Ectodermal cell (in vitro differentiated cells): ENCODE measurements around the gene EGFL8.
"Not testable (repeated sequence)": the region's sequence is repeated elsewhere in the genome, so short reads cannot be mapped to it uniquely, and the experiment has no call there.

Experiments used
- H3K27ac ChIP-seq: 2 replicates; pipeline ENCODE4 v1.7.0; 2013; ENCODE audit warnings: mild to moderate bottlenecking, low read depth, low read length; ENCODE audit not compliant: insufficient read depth, poor library complexity, severe bottlenecking
- H3K27me3 ChIP-seq: 2 replicates; pipeline ENCODE4 v1.7.0; 2013; ENCODE audit warnings: mild to moderate bottlenecking, low read length; ENCODE audit not compliant: insufficient read depth, control insufficient read depth, poor library complexity, severe bottlenecking
- H3K36me3 ChIP-seq: one replicate; pipeline ENCODE4 v1.7.0; 2013; ENCODE audit warnings: low read length; ENCODE audit not compliant: control insufficient read depth, insufficient read depth
- H3K4me1 ChIP-seq: one replicate; pipeline ENCODE4 v1.7.0; 2013; ENCODE audit warnings: low read length; ENCODE audit not compliant: control insufficient read depth, insufficient read depth
- H3K4me3 ChIP-seq: 2 replicates; pipeline ENCODE4 v1.7.0; 2013; ENCODE audit warnings: low read depth, low read length, control low read depth; ENCODE audit not compliant: insufficient read depth
- H3K9me3 ChIP-seq: 2 replicates; pipeline ENCODE4 v1.7.0; 2013; ENCODE audit warnings: mild to moderate bottlenecking, low read length, moderate library complexity; ENCODE audit not compliant: control insufficient read depth
- WGBS, 2 experiments: methylation state at CpG; one replicate each; pipeline ENCODE4 v1.1.7; 2013; ENCODE audit warnings: missing lambda C conversion rate in 2 of 2; 5-methylcytosine and 5-hydroxymethylcytosine counted together

The EGFL8 gene

GRCh38 chr6:32208996-32209395 lies 44.6 kb downstream of the EGFL8 start:
- Histone ChIP-seq H3K27me3 (no peaks in the 10 kb centered on the region), H3K36me3 (no peaks in the 10 kb centered on the region), H3K27ac (no peak overlapping the region), H3K9me3 (no peaks in the 10 kb centered on the region), H3K4me1 (no peaks in the 10 kb centered on the region), H3K4me3 (no peak overlapping the region)
- WGBS, 2 experiments = 86% methylated on average over 1 of the region's 1 CpG

GRCh38 chr6:32210191-32210601 lies 45.8 kb downstream of the EGFL8 start:
- Histone ChIP-seq H3K36me3 (no peaks in the 10 kb centered on the region), H3K9me3 (no peaks in the 10 kb centered on the region), H3K4me3 (no peak overlapping the region), H3K27me3 (no peaks in the 10 kb centered on the region), H3K4me1 (no peaks in the 10 kb centered on the region), H3K27ac (no peak overlapping the region)
- 89 to 90% methylated on average over 5 of the region's 5 CpGs for WGBS, 2 experiments

GRCh38 chr6:32211432-32211831 lies 47.0 kb downstream of the EGFL8 start:
- not testable (repeated sequence) for H3K4me3 ChIP-seq, H3K4me1 ChIP-seq, H3K27ac ChIP-seq, H3K36me3 ChIP-seq, H3K27me3 ChIP-seq, H3K9me3 ChIP-seq
- 88 to 92% methylated on average over 3 to 4 of the region's 4 CpGs for WGBS, 2 experiments

GRCh38 chr6:32212076-32212760 lies 47.8 kb downstream of the EGFL8 start:
- no peaks in the 10 kb centered on the region for H3K36me3 ChIP-seq
- WGBS, 2 experiments = 89 to 90% methylated on average over 12 of the region's 12 CpGs

GRCh38 chr6:32213649-32214048 lies 49.3 kb downstream of the EGFL8 start:
- Histone ChIP-seq H3K36me3 (no peaks in the 10 kb centered on the region), H3K27me3 (no peaks in the 10 kb centered on the region), H3K9me3 (no peaks in the 10 kb centered on the region), H3K4me1 (no peaks in the 10 kb centered on the region), H3K27ac (no peak overlapping the region), H3K4me3 (no peak overlapping the region)
- 89 to 92% methylated on average over 6 of the region's 6 CpGs for WGBS, 2 experiments

More at GRCh38 chr6:32212076-32212760, 47.8 kb downstream of the EGFL8 start:
- Histone ChIP-seq H3K4me3 (no peak overlapping the region), H3K4me1 (no peaks in the 10 kb centered on the region), H3K27ac (no peak overlapping the region), H3K27me3 (no peaks in the 10 kb centered on the region), H3K9me3 (no peaks in the 10 kb centered on the region)

GRCh38 chr6:32214126-32214525 lies 49.7 kb downstream of the EGFL8 start:
- H3K27me3 ChIP-seq = no peaks in the 10 kb centered on the region
- WGBS, 2 experiments = 80 to 82% methylated on average over 2 to 3 of the region's 3 CpGs

GRCh38 chr6:32215617-32216016 lies 51.2 kb downstream of the EGFL8 start:
- Histone ChIP-seq H3K4me1 (no peaks in the 10 kb centered on the region), H3K4me3 (no peak overlapping the region), H3K9me3 (no peaks in the 10 kb centered on the region), H3K36me3 (no peaks in the 10 kb centered on the region), H3K27me3 (no peaks in the 10 kb centered on the region), H3K27ac (no peak overlapping the region)
- WGBS, 2 experiments = 84 to 93% methylated on average over 4 of the region's 4 CpGs

More at GRCh38 chr6:32214126-32214525, 49.7 kb downstream of the EGFL8 start:
- H3K4me1 ChIP-seq = no peaks in the 10 kb centered on the region
- H3K4me3 ChIP-seq = no peak overlapping the region
- no peaks in the 10 kb centered on the region for H3K9me3 ChIP-seq
- no peak overlapping the region for H3K27ac ChIP-seq
- H3K36me3 ChIP-seq = no peaks in the 10 kb centered on the region

GRCh38 chr6:32216285-32216684 lies 51.9 kb downstream of the EGFL8 start:
- Histone ChIP-seq H3K4me1 (no peaks in the 10 kb centered on the region), H3K9me3 (no peaks in the 10 kb centered on the region), H3K27me3 (no peaks in the 10 kb centered on the region), H3K36me3 (no peaks in the 10 kb centered on the region), H3K27ac (no peak overlapping the region), H3K4me3 (no peak overlapping the region)
- WGBS, 2 experiments = 87 to 91% methylated on average over 10 of the region's 10 CpGs

- H3K27me3 ChIP-seq = no peaks in the 10 kb centered on the region
- no peaks in the 10 kb centered on the region for H3K4me1 ChIP-seq
- H3K27ac ChIP-seq = no peak overlapping the region
- H3K9me3 ChIP-seq = no peaks in the 10 kb centered on the region
- 93 to 94% methylated on average over 11 of the region's 11 CpGs for WGBS, 2 experiments
- no peaks in the 10 kb centered on the region for H3K36me3 ChIP-seq
- H3K4me3 ChIP-seq = no peak overlapping the region
Measured at GRCh38 chr6:32216998-32217397, 52.6 kb downstream of the EGFL8 start.
